GM11168 (cell line): ENCODE results near the gene TNIP1.

ENCODE experiments used
- in situ Hi-C: fragments of 300-500 bp; cut with MboI; formaldehyde crosslinking; loops from one replicate; pipeline ENCODE4 v1.12.0; 2022; ENCODE audit warnings: low sequenced_read_pairs; ENCODE audit not compliant: unreplicated experiment

Gene TNIP1

GRCh38 chr5:151051066-151051930 is 29.5 kb downstream of the TNIP1 start:
- in situ Hi-C loops = loop anchor here (5.0 kb wide), 1 partner anchor 71 kb away; no protein-coding TSS in a partner anchor

DNA sequence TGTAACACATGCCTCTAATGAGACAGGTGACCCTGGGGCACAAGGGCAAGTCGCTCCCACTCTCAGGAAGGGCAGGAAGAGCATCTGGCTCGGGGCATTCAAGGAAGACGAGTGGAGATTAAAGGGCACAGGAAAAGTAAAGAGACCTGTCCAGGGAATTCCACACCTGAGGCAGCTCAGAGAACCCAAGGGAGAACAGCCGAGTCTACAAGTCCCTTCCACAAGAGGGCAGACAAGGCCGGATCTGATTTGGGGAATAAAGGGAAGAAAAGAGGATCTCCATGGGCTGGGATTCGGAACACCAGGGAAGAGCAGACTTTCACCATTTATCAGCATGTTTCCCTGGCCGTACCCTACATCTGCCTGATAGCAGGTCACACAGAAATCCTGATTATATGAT is 32.3 kb downstream of the TNIP1 start:
- in situ Hi-C loops = no loop called here

GRCh38 chr5:151047814-151048425 is 32.9 kb downstream of the TNIP1 start:
- in situ Hi-C loops = no loop called here

DNA sequence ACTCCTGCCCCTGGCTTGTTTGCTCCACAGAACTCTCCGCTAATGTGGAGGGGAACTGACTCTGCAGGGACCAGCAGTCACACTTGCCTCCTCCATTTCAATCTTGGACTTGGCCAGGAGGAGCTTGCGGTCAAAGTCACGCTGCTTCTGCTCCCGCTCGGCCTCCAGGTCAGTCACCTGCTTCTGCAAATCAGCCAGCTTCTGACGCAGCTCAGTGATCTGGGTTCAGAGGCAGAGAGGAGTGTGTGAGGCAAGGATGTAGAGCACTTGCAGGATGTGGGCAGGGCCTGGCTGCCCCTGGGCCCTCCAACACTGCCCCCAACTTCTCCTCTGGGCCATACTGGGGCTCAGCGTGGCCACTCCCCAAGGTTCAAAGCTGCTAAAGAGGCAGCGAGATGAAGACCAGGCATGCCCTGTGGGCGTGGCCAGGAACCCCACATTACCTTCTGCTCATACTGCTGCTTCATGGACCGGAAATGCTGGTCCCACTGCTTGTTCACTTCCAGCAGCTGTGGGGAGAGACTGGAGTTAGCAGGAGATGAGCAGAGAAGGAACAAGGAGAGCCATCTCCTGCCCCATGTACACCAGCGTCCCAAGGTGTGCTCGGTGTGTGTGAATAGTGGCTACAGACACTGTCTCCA is 38.3 kb downstream of the TNIP1 start:
- in situ Hi-C loops = no loop called here

- in situ Hi-C loops = no loop called here
These were observed 39.1 kb downstream of the TNIP1 start for GRCh38 chr5:151041577-151042268.

GRCh38 chr5:151040211-151040747 is 40.6 kb downstream of the TNIP1 start:
- in situ Hi-C loops = no loop called here

DNA sequence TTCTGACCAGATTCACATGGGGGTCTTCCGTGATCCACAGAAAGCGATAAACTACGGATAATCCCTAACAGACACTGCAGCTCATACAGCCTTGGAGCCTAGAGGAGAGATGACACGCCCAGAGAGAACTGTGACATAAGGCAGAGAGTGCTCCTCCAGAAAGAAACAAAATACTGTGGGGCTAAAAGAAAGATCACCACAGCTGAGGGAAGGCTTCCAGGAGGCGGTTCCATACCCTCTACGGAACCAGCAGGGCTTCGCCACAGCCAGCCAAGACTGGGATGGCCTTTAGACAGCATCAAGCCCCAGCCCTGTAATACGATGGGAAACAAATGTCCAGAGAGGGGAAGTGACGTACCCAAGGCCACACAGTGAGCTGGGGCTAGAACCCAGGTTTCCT is 41.2 kb downstream of the TNIP1 start:
- in situ Hi-C loops = no loop called here

DNA sequence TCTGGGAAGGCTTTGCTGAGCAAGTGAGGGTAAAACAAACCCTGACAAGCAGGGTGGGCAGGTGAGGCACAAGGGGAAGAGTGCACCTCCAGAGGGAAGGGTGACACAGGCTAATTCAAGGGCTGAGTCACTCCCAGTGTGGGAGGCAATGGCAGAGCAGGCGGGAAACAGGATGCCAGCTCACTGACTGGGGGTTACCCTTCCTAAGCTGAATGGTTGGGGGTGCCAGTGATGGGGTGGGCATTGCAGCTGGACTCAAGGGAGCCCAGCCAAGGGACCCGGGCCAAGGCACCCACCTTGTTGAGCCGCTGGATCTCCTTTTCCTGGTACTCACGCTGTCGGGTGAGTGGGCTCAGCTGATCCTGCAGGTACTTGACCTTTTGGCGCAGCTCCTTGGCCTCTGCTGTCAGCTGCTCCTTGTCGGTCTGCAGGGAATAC is 42.0 kb downstream of the TNIP1 start:
- in situ Hi-C loops = no loop called here

GRCh38 chr5:151038412-151038745 is 42.5 kb downstream of the TNIP1 start:
- in situ Hi-C loops = no loop called here

DNA sequence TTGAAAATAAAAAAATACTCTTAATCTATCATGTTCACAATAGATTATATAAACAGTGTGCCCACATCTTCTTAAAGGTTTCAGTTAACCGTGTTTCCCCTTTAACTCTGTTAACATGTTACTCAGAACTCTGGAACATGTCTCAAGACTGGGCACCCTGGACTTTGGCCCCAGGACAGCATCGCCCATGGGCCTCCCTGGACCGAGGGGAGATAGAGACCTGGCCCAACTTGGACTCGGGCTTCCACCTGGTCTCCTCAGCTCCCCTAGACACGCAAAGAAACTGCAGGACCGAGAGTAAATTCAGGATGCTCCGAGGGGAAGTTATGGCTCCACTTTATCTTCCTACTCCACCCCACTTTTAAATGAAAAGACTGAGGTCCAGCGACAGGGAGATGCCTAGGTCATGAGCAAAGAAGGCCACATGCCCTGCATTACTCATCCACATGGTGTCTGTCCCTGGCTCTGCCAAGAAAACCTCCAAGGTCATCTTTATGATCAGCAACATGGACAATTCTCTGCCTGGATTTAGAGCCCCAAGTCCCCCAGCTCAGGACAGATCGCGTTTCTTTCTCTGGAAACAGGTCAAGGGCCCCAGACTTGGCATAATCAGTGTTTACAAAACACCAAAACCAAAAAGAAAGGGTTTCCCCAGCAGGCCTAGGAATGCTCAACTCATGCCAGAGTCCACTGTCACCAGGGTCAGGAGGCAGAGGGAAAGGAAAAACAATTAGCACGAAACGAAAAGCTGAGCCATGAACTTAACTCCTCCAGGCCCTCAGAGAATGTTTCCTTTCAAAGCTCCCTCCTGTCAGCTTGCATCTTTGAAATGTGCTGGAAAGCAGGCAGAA is 43.0 kb downstream of the TNIP1 start:
- in situ Hi-C loops = no loop called here

- in situ Hi-C loops = no loop called here
These were observed 44.3 kb downstream of the TNIP1 start for GRCh38 chr5:151036556-151036955.

- in situ Hi-C loops = no loop called here
These were observed 46.1 kb downstream of the TNIP1 start for GRCh38 chr5:151034422-151035379.

- in situ Hi-C loops = no loop called here
These were observed 47.5 kb downstream of the TNIP1 start for GRCh38 chr5:151033217-151033934.

DNA sequence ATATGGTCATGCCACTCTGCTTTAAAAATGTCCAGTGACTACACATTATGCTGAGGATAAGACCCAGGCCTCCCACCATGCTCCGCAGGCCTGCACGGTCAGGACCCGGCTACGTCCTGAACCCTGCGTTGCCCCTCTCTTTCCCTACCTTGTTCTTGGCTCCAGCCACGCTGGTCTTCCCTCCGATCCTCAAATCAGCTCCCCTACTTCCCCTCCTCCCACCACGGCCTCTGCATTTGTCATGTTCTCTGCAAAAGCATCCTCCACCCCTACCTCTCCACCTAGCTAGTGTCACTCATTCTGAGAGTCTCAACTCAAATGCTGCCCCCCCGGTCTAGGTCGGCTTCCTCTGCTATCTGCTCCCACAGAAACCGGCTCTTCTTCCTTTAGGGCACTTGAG is 49.3 kb downstream of the TNIP1 start:
- in situ Hi-C loops = no loop called here

DNA sequence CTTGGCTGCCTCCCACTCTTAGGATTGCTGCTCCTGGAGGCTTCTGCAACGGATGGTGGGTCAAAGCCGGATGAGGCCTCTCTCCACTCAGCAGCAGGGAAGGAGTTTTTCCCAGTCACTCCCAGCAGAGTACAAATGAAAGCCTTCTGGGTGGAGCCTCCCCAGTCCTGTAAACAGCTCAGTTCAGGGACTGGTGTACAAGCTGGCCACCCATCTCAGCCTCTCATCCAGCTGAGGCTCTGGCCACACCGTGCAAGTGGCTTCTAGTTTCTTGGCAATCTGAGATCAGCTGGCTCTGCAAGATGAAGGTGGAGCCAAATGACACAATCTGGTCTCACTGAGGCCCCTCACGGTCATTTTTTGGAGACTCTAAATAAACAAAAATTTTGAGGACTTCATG is 50.5 kb downstream of the TNIP1 start:
- in situ Hi-C loops = no loop called here

DNA sequence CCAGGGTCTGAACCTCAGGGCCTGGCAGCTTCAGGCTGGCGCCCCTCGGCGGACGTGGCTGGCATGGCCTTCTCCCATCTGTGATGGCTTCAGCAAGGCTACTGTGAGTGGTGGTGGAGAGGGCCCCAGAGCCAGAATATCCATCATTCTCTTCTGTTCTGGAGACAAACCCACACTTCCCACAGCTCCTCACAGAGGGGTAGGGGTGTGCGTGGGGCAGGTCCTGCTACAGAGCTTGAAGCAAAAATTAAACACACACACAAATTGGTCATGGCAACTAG is 50.8 kb downstream of the TNIP1 start:
- in situ Hi-C loops = no loop called here

- in situ Hi-C loops = no loop called here
These were observed 51.4 kb downstream of the TNIP1 start for GRCh38 chr5:151029179-151030055.
